GM21529 (cell line): ENCODE data around the gene CENPE.

Source experiments
- ATAC-seq: cut with Tn5 transposase; IDR thresholded peaks from one replicate; pipeline ENCODE4 v1.9.1; 2021; ENCODE audit not compliant: unreplicated experiment

CENPE gene

DNA sequence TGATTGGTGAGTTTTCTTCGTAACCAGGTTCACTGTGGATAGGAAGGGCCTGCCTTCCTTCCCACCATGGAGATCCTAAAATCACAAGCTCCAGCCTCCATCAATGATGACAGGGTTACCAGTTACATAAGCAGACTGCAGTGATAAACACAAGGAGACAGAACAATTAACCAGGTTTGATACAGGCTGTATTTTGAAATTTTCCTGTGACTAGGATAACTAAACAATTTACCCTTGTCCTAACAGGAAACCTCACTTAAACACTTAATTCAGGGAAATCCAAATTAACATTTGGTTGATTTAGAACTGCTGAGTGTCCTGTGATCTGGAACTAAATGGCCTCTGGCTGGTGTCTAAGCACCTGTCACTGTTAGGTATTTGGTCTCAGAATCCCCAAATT is 118.5 kb downstream of the CENPE start:
- no peak for ATAC-seq

DNA sequence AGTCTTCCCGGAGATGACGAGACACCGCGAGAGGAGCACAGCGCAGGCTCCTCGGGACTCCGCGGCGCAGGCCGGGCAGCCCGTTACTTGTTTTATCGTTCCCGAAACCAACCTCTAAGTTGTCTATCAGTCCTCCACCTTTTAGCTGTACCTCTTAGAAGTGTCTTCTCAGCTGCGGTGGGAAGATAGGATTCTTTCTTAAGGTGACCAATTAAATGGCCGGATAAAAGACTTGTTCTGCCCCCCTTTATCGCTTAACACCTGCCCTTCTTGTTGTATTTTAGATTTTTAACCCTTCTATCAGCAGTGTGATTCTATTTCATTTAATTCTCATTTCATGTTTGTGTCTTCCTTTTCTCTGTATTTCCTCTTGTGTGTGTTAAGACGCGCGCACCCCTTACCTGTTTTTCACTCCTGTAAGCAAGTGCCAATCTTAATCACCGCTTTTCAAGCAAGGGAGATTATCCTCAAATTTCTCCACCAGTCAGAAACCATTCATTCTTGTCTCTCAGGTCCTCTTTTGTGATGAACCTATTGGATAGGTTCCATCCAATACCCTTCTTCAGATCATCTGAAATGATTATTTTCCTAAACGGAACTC is 121.3 kb downstream of the CENPE start, which contains the start of gene SLC9B2:
Gene SLC9B2 (minus strand): TSS at position 15 of the 601 bp plus-strand sequence. CDS start 9,211 bp downstream, outside the sequence.
- ATAC-seq: peak; percentile 49

DNA sequence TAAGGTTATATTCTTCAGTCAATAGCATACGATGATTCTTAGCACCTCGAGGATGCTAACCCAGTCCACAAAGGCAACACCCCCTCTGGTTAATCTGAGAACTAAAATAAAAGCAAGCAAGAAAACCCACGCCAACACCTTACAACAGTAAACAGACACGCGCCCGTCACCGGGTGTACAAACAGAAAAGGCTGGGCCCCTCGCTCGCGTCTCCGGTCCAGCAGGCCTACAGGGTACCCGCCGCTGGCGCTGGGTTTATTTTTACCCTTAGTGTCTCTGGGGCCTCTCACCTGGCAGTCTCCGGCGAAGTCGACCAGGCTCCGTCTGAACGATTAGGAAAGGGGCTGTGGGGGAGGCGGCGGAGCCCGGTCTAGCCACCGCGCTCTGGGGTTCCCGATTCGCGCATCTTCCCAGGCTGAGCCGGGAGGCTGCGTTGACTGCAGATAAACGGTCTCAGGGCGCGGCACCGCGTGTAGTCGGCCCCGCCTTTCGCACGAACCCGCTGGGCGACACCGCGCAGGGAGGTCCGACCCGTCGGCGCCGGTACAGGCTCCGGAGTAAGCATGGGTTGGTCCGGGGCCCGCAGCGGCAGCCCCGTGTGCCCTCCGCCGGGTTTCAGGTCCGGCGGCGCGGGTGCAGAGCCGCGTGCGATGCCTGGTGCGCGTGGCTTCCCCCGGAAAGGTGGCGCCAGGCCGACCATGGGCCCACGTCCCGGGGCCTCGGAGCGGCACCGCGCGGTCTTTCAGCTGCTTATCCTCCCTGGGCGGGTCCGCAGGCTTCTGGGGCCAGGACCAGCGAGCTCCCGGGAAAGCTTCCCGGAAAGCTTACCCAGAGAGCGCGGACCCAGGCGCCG is 122.0 kb downstream of the CENPE start:
- peak; percentile 53 for ATAC-seq

DNA sequence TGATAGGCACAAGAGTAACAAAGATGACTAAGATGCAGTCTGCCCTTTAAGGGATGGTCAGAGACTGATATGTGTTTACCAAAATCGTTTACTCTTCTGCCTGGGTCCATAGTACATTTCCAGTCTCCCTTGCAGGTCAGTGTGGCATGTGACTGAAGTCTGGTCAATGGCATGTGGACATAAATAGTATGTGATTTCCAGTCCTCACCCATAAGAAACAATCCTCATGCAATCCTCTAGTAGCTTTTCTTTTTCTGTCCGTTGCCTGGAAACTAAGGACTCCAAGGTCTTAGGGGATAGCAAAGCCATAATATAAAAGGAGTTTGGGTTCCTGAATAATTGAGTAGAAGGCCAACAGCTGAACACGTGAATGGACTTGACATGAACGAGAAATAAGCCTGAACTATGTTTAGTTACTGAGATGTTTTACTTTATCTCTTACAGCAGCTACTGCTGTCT is 122.7 kb downstream of the CENPE start:
- peak; percentile 0 for ATAC-seq

GRCh38 chr4:103074744-103075434 is 123.3 kb downstream of the CENPE start:
- ATAC-seq: peak; percentile 37

DNA sequence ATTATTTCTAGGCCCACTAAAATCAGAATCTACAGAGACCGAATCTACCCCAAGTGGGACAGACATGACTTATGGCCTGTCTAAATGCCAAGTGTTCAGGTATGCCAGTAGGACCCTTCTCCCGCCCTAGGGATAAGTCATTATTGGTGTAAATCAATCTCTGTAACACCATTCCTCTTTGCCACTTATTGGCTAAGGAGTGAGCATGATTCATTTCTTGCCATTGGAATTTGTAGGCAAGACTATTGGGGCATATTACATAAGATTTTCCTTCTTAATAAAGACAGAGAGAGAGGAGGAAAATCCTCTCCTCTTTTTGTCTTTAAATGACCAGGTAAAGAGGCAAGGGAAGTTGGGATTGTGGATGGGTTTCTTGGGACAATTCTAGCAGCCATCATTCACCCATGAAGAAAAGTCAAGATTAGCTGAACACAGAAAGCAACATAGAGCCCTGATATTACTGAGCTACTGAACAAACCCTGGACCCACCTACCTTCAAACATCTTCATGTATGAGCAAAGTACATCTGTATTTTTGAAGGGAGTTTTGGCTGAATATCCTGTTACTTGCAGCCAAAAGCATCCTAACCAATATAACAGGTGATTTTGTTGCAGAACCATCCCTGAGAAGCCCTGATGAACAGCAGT is 124.2 kb downstream of the CENPE start:
- ATAC-seq: no peak

GRCh38 chr4:103067841-103068547 is 130.1 kb downstream of the CENPE start:
- ATAC-seq: no peak

GRCh38 chr4:103060453-103061148 is 137.5 kb downstream of the CENPE start:
- no peak for ATAC-seq
